HL-60/S4 (cell line): ENCODE measurements around the gene BCL2.
"Not testable (repeated sequence)": the region's sequence is repeated elsewhere in the genome, so short reads cannot be mapped to it uniquely, and the experiment has no call there.

Experiments
- in situ Hi-C: fragments of 300-500 bp; cut with MboI; formaldehyde crosslinking; loops from 2 replicates; pipeline ENCODE4 v1.14.3; 2022; ENCODE audit warnings: low sequenced_read_pairs

The BCL2 gene

DNA sequence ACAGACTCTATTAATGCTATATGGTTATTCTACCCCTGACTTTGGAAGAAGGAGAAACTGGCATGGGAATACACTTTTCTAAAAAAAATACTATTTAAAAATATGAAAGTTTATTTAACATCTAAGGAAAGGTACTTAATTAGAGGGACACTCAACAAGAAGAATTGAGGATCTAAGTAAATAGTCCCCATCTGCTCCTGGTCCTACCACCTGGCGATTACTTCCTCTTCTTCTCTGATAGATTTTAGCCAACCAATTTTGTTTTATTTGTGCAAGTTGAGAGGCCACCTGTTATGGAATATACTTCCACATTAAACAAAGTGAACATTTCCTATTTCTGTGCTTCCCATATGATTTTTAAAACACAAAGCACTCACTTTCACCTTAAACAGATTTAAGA, 111.7 kb downstream of the BCL2 start:
- in situ Hi-C loops, result no loop called here

DNA sequence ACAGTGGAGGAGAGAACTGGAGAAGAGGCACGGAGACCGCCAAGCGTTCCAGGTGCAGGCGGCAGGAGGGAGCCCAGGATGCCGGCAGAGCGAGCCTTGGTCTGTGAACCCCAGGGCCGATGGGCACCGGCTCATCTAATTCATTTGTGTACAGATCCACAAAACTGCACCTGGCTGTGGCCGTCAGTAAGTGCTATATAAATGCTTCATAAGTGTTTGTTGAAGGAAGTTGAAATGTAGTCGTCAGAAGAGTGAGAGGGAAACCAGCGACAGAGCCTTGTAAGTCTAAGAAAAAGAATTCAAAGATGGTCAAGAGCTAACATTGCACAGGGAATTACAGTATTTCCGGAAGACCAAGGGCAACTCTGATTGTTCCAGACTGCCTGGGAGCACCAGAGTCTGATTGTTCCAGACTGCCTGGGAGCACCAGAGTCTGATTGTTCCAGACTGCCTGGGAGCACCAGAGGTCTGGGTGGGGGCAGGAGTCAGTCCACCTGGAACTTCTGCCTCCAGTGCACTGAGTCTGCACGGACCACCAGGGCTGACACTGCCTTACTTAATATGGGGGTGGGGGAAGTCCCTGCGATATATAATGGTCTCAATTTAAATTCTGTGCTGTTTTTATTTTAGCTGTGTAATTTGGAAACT, 112.3 kb downstream of the BCL2 start:
- in situ Hi-C loops, result no loop called here

DNA sequence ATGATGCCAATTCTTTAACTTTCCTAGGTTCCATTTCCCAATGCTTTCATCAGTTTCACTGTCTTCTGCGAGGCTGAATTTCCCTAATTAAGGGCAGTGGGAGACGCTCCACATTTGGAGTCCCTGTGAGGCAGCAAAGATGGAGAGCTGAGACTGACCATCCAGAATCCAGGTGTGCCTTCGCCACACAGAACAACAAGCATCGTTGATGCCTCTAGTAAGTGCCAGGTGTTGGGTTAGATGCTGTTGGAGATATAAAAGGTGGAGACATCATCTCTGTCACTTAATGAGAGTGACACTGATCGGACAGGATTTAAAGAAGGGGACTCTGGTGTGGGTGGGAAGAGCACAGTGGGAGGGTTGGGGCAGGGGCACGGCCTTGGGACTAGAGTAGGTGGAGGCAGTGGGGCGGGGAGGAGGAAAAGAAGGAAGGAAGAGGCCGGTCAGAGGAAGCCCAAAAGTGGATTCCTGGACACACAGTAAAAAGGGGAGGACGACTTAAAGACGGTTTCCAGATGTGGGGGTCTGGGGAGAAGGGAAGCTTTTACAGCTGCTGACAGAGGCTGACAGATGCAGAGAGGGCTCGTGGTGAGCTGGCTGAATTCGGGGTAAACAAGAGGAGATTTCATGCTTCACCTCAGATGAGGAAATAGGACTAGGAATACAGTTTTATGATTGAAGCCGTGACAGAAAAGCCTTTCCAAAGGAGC, 113.0 kb downstream of the BCL2 start:
- in situ Hi-C loops, result no loop called here

DNA sequence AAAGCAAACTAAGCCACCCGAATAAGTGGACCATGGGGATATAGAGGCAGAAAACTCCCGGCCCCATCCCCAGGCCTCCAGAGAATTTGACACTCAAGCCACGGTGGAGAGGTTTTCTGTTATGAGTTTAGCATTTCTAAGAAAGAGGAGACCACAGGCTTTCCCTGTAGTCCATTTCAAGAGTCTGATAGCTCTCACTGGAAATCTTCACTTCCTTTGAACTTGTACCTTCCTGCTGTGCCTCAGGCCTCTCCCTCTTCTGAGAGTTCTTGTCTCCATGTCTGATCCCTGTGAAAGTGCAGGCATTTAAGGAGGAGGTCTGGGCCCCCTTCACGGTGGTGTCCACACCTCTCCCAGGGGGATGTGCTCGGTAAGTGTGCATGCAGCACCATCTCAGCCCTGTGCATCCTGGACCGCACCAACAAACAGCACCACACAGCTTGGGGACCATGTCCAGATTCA, 113.7 kb downstream of the BCL2 start:
- in situ Hi-C loops, result no loop called here

DNA sequence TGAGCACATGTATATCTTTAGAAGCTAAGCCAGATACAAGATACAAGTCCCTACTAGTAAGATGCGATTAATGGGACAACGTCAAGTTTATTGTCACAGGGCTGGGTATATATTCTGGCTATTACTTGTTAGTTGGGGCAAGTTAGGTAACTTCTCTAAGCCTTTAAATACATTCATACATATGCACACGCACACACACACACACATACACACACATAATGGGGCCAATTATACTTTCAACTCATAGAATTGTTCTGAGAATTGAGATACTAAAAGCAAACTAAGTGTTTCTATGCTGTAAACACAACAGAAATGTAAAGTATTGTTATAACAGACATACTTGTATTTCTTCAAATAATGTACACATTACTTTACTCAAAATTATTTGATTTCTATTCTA, 116.1 kb downstream of the BCL2 start:
- in situ Hi-C loops, result no loop called here

DNA sequence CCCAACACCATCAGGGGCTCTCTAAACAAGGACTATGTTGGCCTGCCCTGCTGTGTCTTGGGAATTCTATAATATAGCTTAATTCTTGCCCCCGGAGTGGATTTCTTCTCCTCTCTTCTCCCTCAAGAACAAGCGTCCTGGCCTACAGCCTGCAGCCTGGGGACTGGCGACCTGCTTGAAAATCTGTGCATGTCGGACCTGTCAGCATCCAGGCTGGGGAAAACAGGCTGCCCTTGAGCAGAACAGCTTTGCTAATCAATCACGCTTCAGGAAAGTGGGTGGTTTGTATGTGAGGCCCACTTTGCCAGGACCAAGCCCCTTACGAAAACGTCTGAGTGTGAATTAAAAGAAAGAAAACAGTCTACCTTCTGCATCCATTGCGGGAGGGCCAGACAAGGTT, 116.7 kb downstream of the BCL2 start:
- in situ Hi-C loops, result no loop called here

DNA sequence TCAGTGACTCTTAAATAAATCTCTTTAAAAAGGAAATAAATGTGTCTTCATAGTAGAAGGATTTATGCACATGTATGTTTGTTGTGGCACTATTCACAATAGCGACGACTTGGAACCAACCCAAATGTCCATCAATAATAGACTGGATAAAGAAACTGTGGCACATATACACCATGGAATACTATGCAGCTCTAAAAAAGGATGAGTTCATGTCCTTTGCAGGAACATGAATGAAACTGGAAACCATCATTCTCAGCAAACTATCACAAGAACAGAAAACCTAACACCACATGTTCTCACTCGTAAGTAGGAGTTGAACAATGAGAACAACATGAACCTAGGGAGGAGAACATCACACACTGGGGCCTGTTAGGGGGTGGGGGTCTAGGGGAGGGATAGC, 118.1 kb downstream of the BCL2 start:
- in situ Hi-C loops, result not testable (repeated sequence)

DNA sequence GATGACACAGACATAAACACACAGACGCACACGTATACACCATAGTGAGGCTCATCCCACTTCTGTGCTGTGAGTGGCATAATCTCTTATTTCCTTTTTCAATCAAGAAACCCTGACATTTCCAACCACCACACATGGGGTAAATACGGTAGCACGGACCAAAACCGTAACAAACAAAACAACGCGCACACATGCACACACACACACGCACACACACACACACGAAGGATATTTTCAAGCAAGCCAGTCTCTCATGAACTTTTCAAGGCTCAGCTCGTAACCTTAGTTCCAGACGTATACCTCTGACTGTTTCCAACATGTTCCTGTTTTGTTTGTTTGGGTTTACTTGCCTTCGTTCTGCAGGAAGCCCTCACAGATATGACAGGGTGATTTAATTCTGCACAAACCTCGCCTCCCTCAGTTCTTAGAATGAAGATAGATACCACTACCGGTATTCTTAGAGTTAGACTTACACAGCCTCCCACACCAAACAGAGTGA, 119.8 kb downstream of the BCL2 start:
- in situ Hi-C loops, result no loop called here

DNA sequence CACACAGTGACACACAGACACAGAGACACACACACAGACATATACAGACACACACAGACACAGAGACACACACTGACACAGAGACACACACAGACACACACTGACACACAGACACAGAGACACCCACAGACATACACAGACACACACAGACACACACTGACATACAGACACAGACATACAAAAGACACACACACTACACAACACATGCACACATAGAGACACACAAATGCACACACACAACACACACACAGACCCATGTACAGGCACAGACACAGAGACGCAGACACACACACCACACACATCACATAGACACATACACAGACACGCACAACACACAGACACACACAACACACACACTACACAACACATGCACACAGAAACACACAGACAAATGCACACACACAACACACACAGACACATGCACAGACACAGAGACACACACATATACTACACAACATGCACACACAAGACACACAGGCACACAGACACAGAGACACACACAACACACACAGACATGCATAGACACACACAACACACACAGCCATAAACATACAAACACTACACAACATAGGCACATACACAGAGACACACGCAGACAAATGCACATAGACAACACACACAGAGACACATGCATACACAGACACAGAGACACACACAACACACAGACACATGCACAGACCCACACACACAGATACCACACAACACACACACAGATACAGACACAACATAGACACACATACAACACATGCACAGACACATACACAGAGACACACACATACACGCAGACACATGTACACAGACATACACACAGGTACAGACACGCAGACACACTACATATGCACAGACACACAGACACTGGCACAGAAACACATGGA, 120.5 kb downstream of the BCL2 start:
- in situ Hi-C loops, result no loop called here

DNA sequence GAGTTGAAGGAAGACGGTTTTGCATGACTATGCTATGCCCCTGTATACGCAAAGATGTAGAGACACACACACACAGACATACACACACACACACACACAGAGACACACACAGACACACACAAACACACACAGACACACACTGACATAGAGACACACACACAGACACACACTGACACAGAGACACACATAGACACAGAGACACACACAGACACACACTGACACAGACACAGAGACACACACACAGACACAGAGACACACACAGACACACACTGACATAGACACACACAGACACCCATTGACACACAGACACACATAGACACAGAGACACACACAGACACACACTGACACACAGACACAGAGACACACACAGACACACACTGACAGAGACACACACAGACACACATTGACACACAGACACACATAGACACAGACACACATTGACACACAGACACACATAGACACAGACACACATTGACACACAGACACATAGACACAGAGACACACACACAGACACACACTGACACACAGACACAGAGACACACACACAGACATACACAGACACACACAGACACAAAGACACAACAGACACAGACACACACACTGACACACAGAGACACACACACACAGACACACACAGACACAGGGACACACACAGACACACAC, 121.3 kb downstream of the BCL2 start:
- in situ Hi-C loops, result no loop called here

DNA sequence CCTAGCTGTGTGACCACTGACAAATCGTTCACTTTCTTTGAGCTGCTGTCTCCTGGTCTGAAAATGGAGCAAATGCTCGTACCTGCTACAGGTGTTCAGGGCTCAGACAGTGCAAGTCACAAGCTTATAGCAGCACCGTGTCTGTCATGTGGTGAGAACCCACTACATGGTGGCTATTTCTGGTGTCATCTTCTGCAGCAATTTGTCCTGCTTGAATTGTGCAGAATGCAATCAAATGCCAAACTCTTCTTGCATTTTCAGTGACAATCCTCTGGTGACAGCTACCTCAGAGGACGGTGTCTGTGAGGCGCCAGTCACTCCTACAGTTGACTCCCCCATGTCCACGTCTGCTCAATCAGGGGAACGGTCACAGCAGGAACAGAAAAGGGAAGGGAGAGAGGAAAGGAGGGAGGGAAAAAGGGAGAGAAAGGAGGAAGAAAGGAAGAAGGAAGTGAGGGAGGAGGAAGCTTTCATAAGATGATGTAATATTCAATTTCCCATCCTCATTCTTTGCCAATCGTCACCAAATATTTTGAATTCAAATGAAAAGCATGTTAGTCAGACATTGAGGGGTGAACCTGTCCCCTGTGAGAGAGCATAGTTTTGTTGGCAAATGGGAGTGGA, 122.2 kb downstream of the BCL2 start:
- in situ Hi-C loops, result no loop called here

DNA sequence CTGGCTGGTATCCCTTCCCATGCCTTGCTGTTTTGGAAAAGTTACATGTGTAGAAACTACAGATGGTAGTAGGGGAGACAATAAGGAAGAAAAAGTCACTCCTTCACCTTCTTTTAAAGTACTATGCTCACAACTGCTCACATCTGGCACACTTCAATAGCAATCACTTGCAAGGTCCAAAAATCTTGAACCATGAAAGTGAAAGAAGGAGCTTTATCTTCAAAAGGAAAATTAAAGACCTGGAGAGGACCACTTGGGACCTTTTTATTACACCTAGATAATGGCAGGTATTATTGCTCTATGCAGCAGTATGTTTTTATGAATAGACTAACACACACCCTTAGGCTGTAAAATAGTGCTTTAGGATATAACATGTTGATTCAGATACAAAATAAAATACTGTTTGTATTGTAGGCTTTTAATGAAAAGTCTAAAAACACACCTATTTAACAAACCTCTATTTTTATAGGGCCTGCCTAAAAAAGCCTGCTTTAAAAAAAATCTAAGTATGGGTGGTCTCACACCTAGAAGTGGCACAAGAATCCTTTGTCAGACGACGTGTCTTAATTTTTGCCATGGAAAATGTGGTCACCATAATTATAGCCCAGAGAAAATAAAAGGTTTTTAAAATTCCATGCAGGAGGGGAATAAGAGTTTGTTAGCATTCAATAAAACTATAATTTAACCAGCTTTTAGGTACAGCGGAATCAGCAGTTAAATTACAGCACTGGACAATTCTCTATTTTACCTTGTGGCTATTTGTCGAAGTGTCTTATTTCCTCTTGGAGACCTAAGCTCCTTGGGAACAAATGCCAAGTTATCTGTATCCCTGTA, 124.0 kb downstream of the BCL2 start:
- in situ Hi-C loops, result no loop called here

DNA sequence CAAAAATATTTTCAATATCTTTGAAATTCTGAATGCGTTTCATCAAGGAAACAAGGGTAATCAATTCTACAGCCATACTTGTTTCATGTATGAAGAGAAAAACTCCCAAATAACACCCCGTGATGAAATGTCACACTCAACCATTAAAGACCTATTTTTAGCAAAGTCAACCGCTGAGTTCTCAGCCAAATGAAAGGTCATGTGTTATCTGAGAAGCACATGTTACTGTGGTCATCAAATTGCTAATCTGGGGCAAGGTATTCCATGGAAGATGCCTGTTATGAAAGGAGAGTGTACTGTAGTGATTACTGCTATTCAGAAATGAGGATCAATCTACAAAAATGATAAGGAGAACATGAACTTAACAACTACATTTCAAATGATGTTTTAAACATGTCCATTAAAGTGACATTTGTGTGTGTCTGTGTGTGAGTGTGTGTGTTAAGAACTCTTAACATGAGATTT, 126.7 kb downstream of the BCL2 start:
- in situ Hi-C loops, result no loop called here

DNA sequence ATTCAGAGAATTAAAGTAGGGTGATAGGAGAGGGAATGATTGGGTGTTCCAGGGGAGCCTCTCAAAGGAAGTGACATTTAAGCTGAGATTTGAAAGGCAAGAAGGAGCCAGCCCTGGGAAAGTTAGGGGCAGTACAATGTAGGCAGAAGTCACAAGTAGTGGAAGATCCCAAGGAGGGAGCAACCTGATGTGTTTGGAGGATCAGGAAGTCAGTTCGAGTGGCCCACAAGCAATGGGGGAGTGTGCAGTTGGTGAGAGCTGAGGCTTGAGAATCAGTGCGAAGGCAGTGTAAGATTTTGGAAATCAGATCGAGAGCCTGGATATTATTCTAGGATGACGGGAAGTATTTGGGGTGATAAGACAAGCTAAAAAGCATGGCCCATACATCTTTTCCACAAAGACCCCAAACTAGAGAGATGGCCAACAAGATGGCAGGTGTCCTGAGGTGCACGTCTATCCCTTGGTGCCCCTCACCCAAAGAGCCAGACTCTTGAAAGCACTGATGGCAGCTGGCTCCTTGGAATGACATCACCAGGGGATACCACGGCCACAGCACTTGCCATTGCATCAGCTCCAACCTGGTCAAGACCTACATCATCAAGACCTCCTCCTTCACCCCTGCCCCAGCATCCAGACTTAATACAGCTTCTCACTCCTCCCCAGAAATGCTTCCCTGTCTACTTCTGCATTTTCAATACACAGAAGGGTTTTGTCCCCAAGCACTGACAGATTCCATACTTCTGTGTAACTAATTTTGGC, 127.3 kb downstream of the BCL2 start:
- in situ Hi-C loops, result no loop called here

DNA sequence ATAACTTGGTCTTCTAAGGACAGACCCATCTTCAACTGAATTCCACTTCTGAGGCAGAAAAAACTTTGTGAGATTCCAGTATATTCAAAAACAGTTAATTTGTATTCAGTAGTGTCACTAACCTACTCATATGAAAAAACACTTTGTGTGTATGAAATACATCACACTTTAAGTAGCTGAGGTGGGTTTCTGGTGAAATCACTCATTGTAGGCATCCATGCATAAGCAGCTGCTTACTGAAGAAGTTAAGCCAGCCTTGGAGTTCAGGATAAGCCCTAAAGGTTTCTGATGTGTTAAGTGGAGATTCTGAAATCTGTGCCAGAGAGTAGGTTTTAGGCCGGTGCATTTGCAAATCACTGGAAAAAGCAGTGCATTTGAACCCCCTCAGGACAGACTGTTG, 128.2 kb downstream of the BCL2 start:
- in situ Hi-C loops, result no loop called here

DNA sequence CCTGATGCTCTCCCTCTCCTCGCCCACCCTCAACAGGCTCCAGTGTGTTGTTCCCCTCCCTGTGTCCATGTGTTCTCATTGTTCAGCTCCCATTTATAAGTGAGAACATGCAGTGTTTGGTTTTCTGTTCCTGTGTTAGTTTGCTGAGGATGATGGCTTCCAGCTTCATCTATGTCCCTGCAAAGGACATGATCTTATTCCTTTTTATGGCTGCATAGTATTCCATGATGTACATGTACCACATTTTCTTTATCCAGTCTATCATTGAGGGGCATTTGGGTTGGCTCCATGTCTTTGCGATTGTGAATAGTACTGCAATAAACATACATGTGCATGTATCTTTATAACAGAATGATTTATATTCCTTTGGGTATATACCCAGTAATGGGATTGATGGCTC, 128.7 kb downstream of the BCL2 start:
- in situ Hi-C loops, result not testable (repeated sequence)

DNA sequence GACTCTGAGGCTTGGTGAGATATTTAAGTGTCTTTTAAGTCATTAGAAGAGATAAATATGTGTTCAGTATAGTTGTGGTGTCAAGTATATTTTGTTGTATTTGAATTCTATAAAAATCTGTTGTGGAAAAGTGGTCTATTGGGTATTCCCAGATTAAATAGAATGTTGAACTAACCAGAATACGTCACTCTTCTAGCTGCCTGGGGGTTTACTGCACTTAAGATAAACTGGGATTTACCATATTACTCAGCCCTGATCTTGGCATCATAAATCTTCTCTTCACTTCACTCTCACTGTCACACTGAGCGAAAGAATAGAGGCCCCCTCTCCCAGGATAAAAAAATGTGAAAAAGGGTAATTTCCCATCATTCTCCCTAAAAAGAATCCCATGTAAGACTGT, 129.8 kb downstream of the BCL2 start:
- in situ Hi-C loops, result no loop called here

DNA sequence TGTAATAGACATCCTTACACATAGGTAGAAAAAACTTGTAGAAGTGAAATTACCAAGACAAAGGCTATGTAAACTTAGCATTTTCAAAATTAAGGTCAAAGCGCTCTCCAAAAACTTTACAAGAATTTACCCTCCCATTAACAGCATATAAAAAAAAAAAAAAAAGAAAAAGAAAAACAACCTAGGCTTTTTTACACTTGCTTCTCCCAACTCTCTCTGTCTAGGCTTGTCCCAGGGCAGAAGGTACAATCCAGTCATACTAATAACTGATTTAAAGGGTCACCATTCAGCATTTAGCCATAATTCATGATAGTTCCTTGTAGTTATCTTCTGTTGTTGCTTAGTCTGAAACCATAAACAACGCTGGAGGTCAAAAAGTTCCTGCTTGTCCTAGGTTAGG, 130.5 kb downstream of the BCL2 start:
- in situ Hi-C loops, result no loop called here
